Endothelial cell of umbilical vein (primary cell): ENCODE data around the gene WSB1.

Source experiments
- EZH2 ChIP-seq: IDR thresholded peaks from 2 replicates; pipeline ENCODE4 v1.6.1; 2012; ENCODE audit warnings: borderline replicate concordance, low read depth, mild to moderate bottlenecking, moderate library complexity, low read length, inconsistent platforms; ENCODE audit not compliant: severe bottlenecking
- POLR2A ChIP-seq: IDR thresholded peaks from 2 replicates; pipeline ENCODE4 v1.6.1; 2012; ENCODE audit warnings: low read depth, mild to moderate bottlenecking, control low read depth, low read length
- TF ChIP-seq, protein P1 (sequence below), 2 donors: IDR thresholded peaks; 1 replicate in 1 of 2; 2 replicates in 1 of 2; pipeline ENCODE4 v1.5.1; 2011; ENCODE audit warnings: low read length in 2 of 2, mild to moderate bottlenecking in 2 of 2, moderate library complexity in 2 of 2, control low read depth in 1 of 2, inconsistent platforms in 1 of 2, low read depth in 1 of 2; ENCODE audit not compliant: insufficient read depth in 1 of 2; ENCODE audit errors: extremely low read depth in 1 of 2

DNA sequence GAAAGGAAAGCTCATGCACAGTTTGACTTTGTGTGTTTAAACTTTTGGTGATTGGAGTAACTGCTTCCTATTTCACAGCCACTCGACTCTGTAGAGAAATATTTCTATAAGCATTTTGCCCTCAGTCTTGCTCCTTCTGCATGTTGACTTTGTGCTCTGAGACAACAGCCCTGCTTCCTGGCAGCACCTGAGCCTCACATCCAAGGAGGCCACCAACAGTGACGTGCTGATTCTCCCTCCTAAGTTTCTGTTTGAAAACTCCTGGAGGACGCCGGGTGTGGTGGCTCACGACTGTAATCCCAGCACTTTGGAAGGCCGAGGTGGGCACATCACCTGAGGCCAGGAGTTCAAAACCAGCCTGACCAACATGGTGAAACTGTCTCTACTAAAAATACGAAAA, 23.9 kb upstream of the WSB1 start:
- no peak for TF ChIP-seq POLR2A
- TF ChIP-seq, protein P1, sequence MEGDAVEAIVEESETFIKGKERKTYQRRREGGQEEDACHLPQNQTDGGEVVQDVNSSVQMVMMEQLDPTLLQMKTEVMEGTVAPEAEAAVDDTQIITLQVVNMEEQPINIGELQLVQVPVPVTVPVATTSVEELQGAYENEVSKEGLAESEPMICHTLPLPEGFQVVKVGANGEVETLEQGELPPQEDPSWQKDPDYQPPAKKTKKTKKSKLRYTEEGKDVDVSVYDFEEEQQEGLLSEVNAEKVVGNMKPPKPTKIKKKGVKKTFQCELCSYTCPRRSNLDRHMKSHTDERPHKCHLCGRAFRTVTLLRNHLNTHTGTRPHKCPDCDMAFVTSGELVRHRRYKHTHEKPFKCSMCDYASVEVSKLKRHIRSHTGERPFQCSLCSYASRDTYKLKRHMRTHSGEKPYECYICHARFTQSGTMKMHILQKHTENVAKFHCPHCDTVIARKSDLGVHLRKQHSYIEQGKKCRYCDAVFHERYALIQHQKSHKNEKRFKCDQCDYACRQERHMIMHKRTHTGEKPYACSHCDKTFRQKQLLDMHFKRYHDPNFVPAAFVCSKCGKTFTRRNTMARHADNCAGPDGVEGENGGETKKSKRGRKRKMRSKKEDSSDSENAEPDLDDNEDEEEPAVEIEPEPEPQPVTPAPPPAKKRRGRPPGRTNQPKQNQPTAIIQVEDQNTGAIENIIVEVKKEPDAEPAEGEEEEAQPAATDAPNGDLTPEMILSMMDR (IDR thresholded peaks at IDR 0.05; ENCODE audit: extremely low read depth in 1 of 2, insufficient read depth in 1 of 2, low read depth in 1 of 2, low read length in 2 of 2), result no peak
- TF ChIP-seq EZH2, result no peak
